Stimulated activated CD8-positive, alpha-beta memory T cell treated with anti-CD3 and anti-CD28 coated beads, Interleukin-4, amount 100 ng/mL, for 24 hours (primary cell): ENCODE measurements around the gene LINC01488.

Experiments used
- DNase-seq: peaks from one replicate; pipeline ENCODE4 v3.0.0-alpha.2; 2020; ENCODE audit warnings: low read depth

LINC01488 gene

DNA sequence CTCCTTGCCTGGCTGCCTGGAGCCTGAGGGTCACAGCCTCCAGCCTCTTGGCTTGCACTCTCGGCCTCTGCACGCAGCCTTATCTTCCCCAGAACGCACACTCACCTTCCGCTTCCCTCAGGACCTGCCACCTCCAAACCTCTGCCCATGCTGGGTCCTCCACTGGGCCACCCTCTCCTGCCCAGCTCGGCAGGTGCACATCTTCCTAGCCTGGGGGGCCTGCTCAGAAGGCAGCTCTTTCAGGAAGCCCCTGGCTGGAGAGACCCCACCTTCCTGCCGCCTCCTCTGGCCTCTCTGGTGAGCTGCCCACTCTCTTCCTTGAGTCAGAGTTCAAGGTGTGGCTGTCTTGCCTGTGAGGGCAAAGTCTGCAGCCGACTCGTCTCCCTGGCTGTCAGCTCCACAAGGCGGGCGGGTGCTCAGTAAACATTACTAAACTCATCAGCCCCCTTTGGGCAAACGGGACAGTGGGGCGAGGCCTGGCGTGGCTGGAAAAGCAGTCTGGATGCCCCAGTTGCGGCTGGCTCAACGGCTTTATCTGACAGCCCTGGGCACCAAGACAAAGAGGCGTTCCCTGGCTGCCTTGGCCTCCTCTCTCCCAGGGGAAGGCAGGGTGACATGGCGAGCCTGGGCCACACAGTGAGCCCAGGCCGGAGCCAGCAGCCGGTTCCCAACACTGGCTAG is 1.7 kb upstream of the LINC01488 start:
- no peak for DNase-seq

DNA sequence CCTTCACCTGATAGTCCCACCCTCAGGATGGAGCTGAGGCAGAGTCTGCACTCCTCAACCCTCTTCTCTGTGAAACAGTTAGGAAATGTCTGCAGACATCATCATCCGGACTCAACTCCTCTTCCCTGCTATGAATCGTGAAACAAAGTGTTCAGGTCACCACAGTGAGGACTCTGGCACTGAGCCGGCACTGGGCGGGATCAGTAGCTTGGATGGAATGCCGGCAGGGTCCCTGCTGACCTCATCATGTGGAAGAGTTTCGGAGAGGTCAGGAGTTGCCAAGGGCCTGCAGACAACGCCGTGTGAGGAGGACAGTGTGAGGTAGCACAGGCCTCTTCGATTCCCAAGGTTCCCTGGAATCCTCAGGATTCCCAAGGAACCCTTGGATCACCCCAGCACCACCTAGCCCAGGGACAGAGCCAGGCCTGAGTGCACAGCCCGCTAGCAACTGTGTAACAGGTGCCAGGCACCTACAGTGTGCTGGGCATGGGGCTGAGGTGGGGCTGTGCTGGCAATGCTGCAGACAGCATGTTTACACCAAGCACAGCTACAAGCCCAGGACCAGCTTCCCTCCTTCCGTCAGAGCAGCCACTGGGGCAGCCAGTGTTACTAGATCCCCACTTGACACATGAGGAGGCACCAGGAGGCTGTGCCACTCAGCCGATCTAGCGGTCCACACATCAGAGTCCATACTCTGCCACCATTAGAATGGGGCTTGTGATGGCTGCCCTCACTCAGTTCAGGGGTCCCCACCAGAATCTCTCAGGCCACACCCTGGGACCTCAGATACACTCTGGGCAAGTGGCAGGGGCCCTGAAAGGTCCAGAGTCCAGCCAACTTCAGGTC is 693 bp upstream of the LINC01488 start:
- no peak for DNase-seq

DNA sequence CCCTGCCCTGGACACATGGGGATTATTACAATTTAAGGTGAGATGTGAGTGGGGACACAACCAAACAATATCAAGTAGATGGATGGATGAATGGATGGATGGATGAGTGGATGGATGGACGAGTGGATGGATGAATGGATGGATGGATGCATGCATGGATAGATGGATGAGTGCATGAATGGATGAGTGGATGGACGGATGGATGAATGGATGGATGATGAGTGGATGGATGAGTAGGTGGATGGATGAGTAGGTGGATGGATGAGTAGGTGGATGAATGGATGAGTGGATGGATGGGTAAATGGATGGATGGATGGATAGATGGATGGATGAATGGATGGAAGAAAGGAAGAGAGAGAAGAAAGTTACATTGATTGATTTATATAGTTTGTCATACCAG is 859 bp downstream of the LINC01488 start:
- DNase-seq = no peak

DNA sequence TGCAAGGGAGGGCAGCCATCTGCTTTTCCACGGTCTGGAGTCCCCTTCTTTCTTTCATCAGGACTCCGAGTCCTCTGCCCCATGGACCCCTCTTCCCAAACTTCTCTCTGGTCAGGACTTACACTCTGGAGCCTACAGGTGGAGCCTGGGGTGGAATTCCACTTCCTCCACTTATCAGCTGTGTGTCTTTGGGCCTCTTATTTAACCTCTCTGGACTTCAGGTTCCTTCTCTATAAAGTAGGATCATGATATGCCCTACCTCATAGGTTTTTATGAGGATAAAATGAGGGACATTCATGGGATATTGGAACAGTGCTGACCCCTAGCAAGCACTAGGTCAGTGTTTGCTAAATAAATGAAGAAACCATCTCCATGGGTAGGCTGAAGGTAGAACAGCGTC is 1.7 kb downstream of the LINC01488 start:
- no peak for DNase-seq

DNA sequence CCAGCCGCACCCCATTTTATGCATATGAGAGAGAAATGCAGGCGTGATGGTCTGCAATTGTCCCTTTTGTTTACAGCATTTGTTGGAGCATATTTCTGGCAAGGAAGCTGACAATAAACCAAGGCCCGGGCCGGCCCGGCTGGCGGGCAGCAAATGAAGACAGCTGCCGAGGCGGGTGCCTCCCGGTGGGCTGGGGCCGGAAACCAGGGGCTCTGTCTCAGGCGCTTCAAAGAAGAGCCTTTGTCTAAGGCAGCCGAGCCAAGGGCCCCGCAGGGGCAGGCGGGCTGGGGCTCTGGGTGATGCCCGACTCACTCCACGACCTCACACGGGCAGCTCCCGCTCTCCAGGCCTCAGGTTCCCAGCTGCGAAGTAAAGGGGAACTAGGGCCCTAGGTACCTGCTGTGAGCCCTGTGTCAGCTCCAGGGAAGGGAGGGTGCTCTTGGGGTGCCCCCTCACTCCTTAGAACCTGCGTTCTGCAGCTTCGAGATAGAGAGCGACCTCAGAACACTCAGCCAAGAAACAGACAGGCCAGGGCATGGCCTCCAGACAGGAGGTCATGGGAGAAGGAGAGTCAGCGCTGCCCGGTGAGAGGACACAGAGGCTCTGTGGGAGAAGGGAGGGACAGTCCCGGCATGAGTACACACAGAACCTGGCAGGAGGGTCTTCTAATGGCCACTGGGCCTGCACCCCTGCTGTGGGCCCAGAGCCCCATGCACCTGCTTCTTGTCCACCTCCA is 2.4 kb downstream of the LINC01488 start:
- DNase-seq = no peak

DNA sequence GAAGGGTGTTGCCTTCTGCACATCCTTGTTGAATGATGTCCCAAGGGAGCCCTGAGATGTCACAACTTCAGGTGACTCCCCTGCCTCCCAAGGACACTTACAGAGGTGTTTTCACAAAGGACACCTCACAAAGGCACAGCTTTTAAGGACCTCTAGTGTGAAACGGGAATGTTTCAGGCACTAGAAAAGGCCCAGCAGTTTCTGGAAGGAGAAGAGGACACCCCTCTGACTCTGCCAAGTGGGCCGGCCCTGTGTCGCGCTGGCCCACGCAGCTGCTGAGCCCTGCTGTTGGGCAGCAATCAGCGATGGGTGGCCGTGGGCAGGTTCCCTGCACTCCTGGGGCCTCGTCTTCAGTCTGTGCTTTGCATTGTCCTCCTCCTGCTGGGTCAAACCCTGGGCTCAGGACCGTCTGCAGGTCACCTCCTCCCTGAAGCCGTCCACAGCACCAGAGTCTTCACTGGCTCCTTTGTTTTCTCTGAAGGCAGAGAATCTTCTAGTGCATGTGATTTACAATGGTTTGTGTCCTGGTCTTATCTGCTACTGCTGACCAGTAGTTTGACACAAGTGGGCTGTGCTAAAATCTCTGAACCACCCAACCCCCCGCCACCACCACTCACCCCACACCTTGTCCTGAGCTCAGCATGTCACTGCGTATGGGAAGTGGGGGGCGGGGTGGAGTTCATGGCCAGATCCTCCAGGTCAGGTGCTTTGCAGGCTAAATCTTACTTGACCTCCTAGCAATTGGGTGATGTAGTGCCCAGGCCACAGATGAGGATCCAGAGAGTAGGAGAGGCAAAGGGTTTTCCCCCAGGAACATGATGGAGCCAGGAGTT is 3.2 kb downstream of the LINC01488 start:
- DNase-seq = no peak

DNA sequence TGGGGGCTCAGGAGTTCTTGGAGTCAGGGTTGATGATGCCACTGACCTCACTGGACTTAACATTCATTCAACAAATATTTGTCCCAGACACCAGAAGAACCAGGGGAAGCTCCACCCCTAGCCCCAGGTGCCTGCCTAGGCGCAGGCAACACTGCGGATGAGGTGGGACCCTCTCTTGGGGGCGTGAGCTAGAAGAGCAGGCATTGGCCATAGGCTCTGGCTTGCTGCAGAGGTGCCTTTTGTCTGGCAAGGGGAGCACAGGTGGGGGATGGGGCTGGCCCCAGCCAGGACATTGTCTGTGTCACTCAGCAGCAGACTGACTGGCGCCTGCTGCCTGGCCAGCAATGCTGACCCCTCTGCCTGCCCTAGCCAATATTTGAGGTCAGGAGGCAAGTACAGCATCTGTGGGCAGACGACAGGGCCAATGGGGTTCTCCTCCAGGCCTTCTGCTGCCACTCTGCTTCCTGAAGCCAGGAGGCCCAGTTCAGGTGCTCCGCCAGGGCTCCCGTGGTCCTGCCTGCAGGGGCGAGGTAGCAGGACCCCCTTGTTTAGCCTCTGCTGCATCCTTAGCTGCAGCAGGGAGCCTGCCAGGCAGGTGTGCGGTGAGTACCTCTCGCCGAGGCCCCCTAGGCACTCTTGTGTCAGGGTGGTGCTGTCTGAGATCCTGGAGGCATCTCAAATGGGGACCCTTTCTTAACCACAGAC is 4.0 kb downstream of the LINC01488 start:
- no peak for DNase-seq

DNA sequence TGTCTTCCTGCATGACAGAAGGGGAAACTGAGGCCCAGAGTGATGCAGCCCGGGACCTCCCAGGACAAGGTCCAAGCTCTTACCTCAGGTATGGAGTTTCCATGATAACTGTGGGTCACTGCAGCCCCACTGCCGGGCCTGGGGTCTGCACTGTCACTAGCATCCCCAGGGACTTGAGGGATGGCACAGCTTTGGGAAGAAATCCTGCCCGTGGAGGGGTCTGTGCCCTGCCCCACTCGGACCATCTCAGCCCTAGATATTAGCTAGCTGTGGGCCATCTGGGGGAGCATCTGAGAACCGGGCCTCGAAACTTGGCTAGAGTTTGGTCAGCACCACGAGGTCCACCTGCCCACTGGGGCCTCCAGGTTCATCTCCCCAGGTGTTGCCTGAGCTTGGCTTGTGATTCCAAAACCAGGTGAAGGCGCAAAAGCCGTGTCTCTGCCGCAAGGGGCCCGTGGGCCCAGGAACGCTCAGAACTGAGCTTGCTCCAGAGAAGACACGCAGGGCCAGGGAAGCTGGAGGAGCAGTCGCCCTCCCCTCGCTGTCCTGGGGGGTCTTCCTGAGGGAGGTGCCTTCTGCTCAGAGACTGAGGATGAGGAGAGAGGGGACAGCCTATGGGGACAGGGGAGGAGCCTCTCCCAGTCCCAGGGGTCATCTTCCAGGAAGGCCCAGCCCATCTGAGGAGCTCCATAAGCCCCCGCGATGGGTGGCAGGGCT is 4.8 kb downstream of the LINC01488 start:
- no peak for DNase-seq

DNA sequence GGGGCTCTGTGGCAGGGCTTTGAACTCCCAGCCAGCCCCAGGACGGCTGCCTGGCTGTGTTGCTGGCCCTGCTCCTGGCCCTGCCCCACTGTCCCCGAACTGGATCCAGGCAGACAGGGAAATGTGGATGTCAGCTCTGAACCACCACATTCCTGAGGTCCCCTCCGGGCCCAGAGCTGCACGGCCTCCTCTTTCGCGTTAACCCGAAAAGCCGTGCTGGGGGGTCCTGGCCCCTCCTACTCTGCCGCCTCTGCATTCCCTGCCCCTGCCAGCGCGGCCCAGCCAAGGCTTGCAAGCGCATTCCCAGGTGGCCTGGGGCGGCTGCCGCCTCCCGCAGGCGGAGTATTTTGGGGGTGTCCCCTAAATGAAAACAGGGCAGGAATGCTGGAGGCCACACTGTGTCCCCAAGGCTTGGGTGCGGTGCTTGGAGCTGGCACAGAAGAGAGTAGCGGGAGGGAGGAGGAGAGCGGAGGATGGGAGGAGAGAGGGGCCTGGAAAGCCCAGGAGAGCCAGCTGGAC is 5.4 kb downstream of the LINC01488 start:
- DNase-seq = no peak

DNA sequence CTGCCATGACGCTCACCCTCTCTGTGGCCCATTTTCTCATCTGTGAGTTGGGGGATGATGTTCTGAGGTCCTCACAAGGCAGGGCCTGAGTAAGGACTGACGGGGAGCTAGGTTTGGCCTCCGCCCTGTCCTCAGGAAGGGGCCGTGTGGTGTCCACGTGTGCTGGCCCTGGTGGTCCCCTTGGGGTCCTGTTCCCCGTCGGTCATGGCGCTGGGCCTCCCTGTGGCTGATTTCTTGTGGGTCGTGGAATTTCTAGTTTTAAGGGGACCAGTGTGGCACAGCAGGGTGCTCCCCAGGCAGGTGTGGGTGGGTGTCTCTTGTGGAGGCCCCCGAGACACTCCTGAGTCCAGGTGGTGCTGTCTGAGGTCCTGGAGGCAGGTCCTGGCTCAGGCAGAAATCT is 5.9 kb downstream of the LINC01488 start:
- no peak for DNase-seq

DNA sequence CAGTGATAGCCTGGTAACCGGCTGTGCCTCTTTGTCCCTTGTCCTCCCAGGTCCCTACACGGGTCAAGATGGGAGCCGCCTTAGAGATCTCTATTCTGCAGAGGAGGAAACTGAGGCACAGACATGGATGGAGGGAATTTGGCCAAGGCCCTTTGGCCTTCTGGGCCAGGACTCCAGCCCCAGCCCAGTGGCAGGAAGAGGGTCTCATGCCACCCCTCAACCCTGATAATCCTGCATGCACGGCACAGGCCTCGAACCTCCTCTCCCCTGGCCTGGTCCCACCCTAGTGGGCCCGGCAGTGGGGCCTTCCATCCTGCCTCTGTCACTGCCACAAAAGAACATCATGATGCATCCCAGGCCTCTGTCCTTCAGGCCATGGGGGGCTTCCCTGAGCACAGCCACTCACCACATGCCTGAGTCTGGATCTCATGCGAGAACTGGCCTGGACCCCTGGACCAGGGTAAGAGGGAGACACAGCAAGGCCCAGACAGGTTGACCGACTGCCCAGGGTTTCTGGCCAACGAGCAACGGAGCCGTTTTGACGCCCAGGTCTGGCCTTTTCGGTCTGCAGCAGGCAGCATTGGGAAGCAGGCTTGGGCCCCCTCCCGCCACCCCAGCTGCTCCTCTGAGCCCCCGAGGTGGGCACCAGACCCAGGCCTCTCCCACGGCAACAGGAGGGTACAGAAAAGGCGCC is 6.5 kb downstream of the LINC01488 start:
- no peak for DNase-seq

DNA sequence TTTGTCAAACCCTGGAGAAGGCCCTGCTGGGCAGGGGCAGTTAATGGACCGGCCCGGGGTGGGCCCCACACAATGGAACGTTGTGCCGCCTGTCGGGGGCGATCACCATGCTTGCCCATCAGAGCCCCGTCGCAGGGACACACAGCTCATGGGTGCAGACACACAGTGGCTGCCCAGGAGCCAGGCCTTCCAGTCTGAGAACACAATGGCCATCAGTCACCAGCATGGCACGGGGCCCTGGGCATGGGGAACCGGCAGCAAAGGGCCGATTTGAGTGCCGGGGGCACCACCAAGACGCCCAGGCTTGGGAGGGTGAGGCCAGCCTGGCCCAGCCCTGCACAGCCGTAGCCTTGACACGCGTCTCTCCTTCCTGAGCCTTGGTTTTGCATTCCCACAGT is 7.1 kb downstream of the LINC01488 start:
- DNase-seq = no peak

DNA sequence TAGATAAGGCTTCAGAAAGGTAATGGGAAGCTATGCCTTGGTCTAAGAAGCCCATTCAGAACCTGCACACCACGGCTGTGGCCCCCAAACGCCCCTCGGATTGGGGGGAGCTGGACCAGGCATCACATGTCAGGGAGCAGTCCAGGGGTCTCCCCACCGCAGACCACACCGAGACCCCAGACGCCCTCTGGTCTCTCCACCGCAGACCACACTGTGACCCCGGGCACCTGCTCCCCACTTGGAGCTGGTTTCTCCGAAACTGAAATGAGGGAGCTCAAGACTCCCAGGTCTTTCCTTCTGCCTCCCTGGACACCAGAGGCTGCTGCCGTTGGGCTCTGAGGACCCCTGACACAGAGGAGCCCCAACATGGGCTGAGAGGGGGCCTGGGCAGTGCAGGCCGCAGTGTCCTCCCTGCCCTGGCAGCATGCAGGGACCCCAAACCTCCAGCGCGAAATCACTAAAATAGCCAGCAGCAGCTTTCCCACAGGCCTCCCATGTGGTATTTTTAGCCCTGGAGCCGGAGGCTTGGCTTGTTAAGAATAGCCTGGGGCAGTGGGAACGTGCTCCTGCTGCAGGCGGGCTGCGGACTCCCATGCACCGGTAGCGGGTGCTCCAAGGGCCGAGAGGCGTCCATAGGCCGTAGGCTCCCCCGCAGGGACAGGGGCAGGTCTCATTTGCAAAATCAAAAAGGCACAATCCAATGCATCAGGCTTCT is 7.7 kb downstream of the LINC01488 start:
- DNase-seq = no peak

DNA sequence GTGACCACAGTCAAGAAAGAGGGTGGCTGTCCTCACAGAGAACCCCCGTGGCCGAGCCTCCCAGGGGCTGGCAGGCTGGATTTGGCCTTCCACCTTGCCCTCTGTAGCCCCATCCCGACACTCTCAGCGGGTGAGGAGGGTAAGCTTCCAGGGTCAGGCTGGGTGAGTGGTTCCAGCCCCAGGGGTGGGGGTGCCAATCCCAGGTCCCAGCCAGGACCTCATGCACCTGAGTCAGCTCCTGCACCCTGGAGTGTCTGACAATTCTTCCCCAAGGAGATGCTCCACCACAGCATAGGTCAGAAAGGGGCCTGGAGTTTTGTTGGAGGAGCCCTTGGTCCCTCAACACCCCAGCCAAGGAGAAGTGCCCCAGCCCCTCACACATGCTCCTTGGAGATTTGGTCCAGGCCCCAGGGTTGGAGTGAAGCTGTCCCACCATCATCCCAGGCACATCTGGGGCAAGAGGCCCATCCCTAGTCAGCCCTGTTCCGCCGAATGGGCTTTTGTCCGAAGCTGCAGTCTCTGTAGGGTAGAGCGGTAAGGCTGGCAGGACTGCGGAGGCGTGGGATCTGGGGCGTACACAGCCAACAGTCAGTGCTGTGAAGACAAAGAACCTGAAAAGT is 8.4 kb downstream of the LINC01488 start:
- no peak for DNase-seq

DNA sequence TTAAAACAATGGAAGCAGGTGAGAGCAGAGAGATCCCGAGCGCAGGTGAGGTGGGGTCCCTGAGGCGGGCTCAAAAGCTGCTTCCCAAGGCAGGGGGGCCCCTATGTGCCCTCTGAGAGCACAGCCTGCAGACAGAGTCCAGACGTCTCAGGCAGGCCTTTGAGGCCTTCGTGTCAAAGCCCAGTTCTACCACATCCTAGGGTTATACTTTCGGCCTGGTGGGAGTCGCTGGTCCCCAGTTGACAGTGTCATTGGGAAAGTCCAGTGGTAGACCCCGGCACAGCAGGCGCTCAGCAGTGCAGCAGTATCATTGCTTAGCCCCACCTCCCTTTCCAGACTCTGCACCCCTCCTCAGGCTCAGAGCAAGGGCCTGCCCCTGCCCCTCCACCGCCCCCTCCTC is 9.1 kb downstream of the LINC01488 start:
- no peak for DNase-seq

DNA sequence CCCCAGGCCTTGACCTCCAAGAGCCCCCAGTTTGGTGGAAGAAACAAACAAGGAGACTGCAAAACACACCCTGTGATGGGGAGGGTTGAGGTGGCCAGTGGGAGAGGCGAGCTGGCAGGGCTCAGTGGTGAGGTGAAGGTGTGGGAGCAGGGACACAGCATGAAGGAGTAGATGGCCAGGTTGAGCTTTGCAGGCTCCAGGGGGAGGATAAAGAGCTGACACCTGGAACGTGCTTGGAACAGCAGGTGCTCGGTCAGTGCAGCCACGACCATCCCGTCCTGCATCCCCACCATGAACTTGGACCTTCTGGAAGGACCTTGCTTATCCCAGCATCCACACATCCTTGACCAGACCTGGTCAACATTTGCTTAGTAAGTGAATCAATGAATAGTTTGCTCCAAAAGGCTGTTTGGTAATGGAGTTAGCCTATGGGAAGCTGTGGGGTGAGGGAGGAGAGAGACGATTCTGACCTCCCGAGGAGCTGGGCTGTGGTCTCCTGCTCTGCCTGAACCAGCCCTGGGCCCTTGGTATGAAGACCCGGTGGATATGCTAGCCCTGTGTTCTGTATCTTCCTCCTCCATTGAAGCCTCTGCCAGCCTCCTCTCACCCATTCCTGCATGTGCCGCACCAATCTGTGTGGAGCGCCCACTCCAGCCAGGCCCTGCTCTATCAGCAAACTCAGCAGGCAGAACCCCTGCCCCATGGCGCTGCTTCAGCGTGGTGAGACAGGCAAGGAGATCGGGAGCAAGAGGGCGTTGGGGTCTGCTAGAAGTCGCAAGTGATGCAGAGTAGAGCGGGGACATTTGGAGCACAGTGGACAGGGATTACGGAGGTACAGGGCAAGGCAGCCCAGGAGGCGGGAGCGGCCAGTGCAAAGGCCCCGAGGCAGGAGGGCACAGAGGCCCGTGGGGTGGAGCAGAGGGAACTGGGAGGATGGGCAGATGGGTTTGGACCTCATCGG is 9.9 kb downstream of the LINC01488 start:
- DNase-seq = no peak

DNA sequence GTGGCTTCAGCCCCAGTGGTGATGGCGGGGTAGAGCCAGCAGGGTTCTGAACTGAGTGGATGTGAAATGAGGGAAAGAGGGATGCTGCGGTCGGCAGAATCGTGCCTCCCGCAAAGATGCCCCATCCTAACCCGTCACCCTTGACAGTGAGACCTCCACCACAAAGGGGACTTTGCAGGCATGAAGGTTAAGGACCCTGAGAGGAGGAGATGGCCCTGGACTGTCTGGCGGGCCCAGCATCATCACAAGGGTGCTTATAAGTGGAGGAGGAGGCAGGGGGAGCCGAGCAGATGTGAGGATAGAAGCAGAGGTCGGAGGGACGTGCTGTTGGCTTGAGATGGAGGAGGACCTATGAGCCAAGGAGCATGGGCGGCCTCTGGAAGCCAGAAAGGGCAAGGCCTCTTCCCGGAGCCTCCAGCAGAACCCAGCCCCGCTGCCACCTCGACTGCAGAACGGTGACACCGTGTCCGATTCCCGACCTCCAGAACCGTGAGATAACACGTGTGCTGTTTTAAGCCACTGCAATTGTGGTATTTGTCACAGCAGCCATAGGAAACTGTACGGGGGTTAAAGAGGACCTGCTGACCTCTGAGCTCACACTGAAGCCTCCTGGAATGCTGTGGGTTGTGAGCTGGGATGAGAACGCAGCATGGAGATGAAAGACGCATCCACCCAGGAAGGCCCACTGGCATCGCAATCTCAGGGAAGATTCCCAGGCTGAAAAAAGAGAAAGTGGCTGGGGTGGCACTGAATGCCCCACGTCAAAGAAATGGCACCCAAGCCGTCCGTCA is 10.9 kb downstream of the LINC01488 start:
- DNase-seq = no peak
